CD4-positive, alpha-beta T cell (primary cell): Measurements from ENCODE around the gene AUTS2. TPM values are rescaled to one million over a fixed set of nuclear protein-coding genes. Genes with fewer than 3 reads are reported as not detected.

Experiments
- ATAC-seq: fragments of 200-7000 bp; cut with Tn5 transposase; one replicate; pipeline ENCODE4 v1.10.0; 2022; ENCODE audit warnings: mild to moderate bottlenecking; ENCODE audit not compliant: poor library complexity
- CTCF ChIA-PET: fragments of 350-600 bp; sonication (Branson Sonifier 250); formaldehyde crosslinking; loops from one replicate; lab custom pipeline; 2021; ENCODE audit warnings: antibody characterized with exemption, inconsistent platforms; lab: Charles Lee
- POLR2A ChIA-PET: fragments of 350-600 bp; sonication (Branson Sonifier 250); formaldehyde crosslinking; loops from one replicate; lab custom pipeline; 2021; ENCODE audit warnings: antibody characterized with exemption, inconsistent platforms; lab: Charles Lee
- DNase-seq, 14 experiments: peaks; one replicate each; pipeline ENCODE4 v3.0.0-alpha.2; 2013 to 2020; ENCODE audit warnings: mixed read lengths in 2 of 14
- H3K27ac ChIP-seq, 2 donors: one replicate each; pipeline versions ENCODE4 v1.5.1 to v1.7.0; 2013; ENCODE audit warnings: low read length in 2 of 2, low read depth in 1 of 2, mild to moderate bottlenecking in 1 of 2
- H3K27me3 ChIP-seq, 2 experiments: 1 replicate in 1 of 2; 2 replicates in 1 of 2; pipeline versions ENCODE4 v1.6.1 to v1.7.0; 2013; ENCODE audit warnings: low read length in 2 of 2, control low read depth in 1 of 2, mild to moderate bottlenecking in 1 of 2, moderate library complexity in 1 of 2; ENCODE audit not compliant: insufficient read depth in 2 of 2, control insufficient read depth in 1 of 2
- H3K36me3 ChIP-seq: one replicate; pipeline ENCODE4 v1.6.1; 2013; ENCODE audit warnings: low read length, control low read depth; ENCODE audit not compliant: insufficient read depth
- H3K4me1 ChIP-seq: one replicate; pipeline ENCODE4 v1.6.1; 2013; ENCODE audit warnings: low read length, control low read depth; ENCODE audit not compliant: insufficient read depth
- H3K4me3 ChIP-seq: one replicate; pipeline ENCODE4 v1.5.1; 2013; ENCODE audit warnings: mild to moderate bottlenecking, low read length, moderate library complexity
- H3K9me3 ChIP-seq, 2 experiments: 1 replicate in 1 of 2; 2 replicates in 1 of 2; pipeline versions ENCODE4 v1.6.1 to v1.7.0; 2013; ENCODE audit warnings: low read length in 2 of 2, mild to moderate bottlenecking in 2 of 2, control low read depth in 1 of 2, moderate library complexity in 1 of 2; ENCODE audit not compliant: control insufficient read depth in 1 of 2, insufficient read depth in 1 of 2
- H3K27ac Mint-ChIP-seq: one replicate; pipeline ENCODE4 v1.8.0; 2020; ENCODE audit warnings: mixed read lengths
- H3K27me3 Mint-ChIP-seq: one replicate; pipeline ENCODE4 v1.8.0; 2021; ENCODE audit warnings: mixed read lengths
- H3K36me3 Mint-ChIP-seq: one replicate; pipeline ENCODE4 v1.8.0; 2021; ENCODE audit warnings: low read depth, mixed read lengths
- H3K4me1 Mint-ChIP-seq: one replicate; pipeline ENCODE4 v1.8.0; 2021; ENCODE audit warnings: low read depth, mixed read lengths
- H3K4me3 Mint-ChIP-seq: one replicate; pipeline ENCODE4 v1.8.0; 2020; ENCODE audit warnings: mild to moderate bottlenecking, mixed read lengths
- H3K9me3 Mint-ChIP-seq: one replicate; pipeline ENCODE4 v1.8.0; 2020; ENCODE audit warnings: mixed read lengths
- CTCF ChIP-seq: fragments of 200-600 bp; IDR thresholded peaks from one replicate; pipeline ENCODE4 v1.8.0; 2022; ENCODE audit warnings: antibody characterized with exemption, mild to moderate bottlenecking
- intact Hi-C, 2 experiments: fragments of 100-400 bp; cut with DNase I in 1 of 2; cut with micrococcal nuclease in 1 of 2; formaldehyde crosslinking; loops; one replicate each; pipeline versions ENCODE4 v1.15.1 to v1.9.0; 2023 to 2025; cut with DNase I, micrococcal nuclease
- total RNA-seq, 174 experiments: library from RNA in 2 of 174; stranded (reverse) in 2 of 174; gene quantifications; one replicate each; pipeline ENCODE4 v1.2.3 and lab custom pipeline; 2021 to 2026

AUTS2 gene
- total RNA-seq, 2 experiments from 2014 or later = 43.6 to 47.6 TPM

GRCh38 chr7:70710011-70710480 is 1111.8 kb downstream of the AUTS2 start:
- peaks cover 11% of the 10 kb centered on the region for H3K4me1 Mint-ChIP-seq
- DNase-seq = no peak
- CTCF ChIA-PET = no interaction called here
- H3K27me3 Mint-ChIP-seq = no peaks in the 10 kb centered on the region
- H3K4me3 Mint-ChIP-seq = no peak overlapping the region
- Histone ChIP-seq H3K36me3 (no peaks in the 10 kb centered on the region), H3K27me3 (no peaks in the 10 kb centered on the region), H3K27ac (no peak overlapping the region), H3K4me1 (peaks cover 3% of the 10 kb centered on the region), H3K9me3 (no peaks in the 10 kb centered on the region), H3K4me3 (no peak overlapping the region)
- no peak for ATAC-seq
- H3K9me3 Mint-ChIP-seq = peaks cover 7% of the 10 kb centered on the region
- H3K27ac Mint-ChIP-seq = no peak overlapping the region
- no peaks in the 10 kb centered on the region for H3K36me3 Mint-ChIP-seq
- POLR2A ChIA-PET = no interaction called here
- intact Hi-C loops = no loop called here
- no peak for TF ChIP-seq CTCF

- no peak for TF ChIP-seq CTCF
- ChIA-PET CTCF (no interaction called here), POLR2A (no interaction called here)
- Histone ChIP-seq H3K27me3 (no peaks in the 10 kb centered on the region), H3K4me1 (peaks cover 3% of the 10 kb centered on the region), H3K27ac (no peak overlapping the region), H3K9me3 (no peaks in the 10 kb centered on the region), H3K4me3 (no peak overlapping the region), H3K36me3 (no peaks in the 10 kb centered on the region)
- Mint-ChIP-seq H3K9me3 (peaks cover 8% of the 10 kb centered on the region), H3K27ac (no peak overlapping the region), H3K36me3 (no peaks in the 10 kb centered on the region), H3K4me1 (peaks cover 13% of the 10 kb centered on the region), H3K4me3 (no peak overlapping the region), H3K27me3 (no peaks in the 10 kb centered on the region)
- DNase-seq = no peak
- intact Hi-C loops = no loop called here
- no peak for ATAC-seq
These were observed 1112.4 kb downstream of the AUTS2 start for GRCh38 chr7:70710651-70711050.

- H3K27me3 Mint-ChIP-seq = no peaks in the 10 kb centered on the region
- H3K27ac Mint-ChIP-seq = no peak overlapping the region
- H3K9me3 ChIP-seq = no peaks in the 10 kb centered on the region
- POLR2A ChIA-PET = no interaction called here
- intact Hi-C loops = no loop called here
- ATAC-seq = no peak
- H3K4me1 ChIP-seq = no peaks in the 10 kb centered on the region
- CTCF ChIA-PET = no interaction called here
- peaks cover 8% of the 10 kb centered on the region for H3K9me3 Mint-ChIP-seq
- no peak for DNase-seq
- no peaks in the 10 kb centered on the region for H3K27me3 ChIP-seq
- H3K4me3 Mint-ChIP-seq = no peak overlapping the region
- H3K4me1 Mint-ChIP-seq = peaks cover 13% of the 10 kb centered on the region
- no peaks in the 10 kb centered on the region for H3K36me3 Mint-ChIP-seq
- H3K27ac ChIP-seq = no peak overlapping the region
- no peaks in the 10 kb centered on the region for H3K36me3 ChIP-seq
- no peak for TF ChIP-seq CTCF
- no peak overlapping the region for H3K4me3 ChIP-seq
These were observed 1113.2 kb downstream of the AUTS2 start for GRCh38 chr7:70711452-70711851.
